HS-5 (cell line): ENCODE results near the gene ACTA2.
A peak's percentile ranks its signal among the peaks of the same experiment; 100 is the strongest.
"Not testable (repeated sequence)": the region's sequence is repeated elsewhere in the genome, so short reads cannot be mapped to it uniquely, and the experiment has no call there.

Source experiments
- DNase-seq: peaks from one replicate; pipeline ENCODE4 v3.0.0-alpha.2; 2012; ENCODE audit warnings: low read depth

ACTA2 gene

DNA sequence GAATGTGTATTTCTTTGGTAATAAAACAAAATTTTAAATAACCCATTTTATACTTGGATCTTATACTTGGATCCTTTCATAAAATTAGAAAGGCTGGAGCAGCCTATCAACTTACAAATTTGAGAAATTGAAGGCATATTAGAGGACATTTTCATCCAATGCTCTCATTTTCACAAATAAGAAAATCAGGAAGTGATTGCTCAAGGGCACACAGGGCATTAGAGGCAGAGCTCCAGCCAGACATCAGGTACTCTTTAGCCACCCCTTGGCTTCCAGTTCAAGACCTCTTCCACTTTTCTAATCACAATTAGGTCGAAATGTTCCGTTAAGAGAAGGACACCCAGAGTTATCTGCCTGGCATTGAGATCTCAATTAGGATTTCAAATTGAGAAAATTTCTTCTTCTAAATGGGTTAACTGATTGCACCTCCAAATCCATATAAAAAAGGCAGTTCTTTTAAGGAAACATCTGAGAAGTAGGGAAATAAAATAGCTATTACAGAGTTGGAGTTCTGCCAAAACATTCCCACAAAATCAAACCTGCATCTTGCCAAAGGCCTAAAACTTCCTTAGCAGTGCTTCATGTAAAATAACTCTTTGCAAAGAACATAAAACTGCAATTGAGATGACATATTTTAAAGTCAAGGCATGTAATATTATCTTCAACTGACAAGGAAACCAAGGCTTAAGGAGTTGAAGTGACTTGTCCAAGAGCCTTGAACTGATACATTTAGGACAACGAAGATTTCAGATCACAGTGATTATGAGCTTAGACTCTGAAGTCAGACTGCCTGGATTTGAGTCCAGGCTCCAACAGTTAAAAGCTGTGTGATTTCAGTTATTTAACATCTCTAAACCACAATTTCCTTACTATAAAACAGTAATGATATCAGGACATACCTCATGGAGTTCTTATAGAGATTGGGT, 2.4 kb downstream of the ACTA2 start:
- DNase-seq, result no peak

DNA sequence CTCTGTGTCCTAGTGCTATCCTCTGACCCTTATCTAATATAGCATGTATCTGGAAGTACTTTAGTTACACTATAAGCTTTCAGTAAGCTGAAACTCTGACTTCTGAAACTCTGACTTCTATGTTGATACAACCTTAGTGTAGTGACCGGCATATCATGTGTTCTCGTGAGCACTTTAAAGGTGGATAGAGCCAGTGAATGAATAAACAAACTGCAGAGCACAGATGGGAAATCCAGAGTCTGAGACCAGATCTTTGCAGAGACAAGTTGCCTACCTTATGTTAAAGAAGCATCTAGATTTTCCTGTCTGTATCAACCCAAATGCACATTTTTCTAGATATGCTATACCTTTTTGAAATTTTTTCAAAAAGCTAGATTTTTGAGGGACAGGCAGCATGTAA, 3.5 kb downstream of the ACTA2 start:
- DNase-seq, result no peak

DNA sequence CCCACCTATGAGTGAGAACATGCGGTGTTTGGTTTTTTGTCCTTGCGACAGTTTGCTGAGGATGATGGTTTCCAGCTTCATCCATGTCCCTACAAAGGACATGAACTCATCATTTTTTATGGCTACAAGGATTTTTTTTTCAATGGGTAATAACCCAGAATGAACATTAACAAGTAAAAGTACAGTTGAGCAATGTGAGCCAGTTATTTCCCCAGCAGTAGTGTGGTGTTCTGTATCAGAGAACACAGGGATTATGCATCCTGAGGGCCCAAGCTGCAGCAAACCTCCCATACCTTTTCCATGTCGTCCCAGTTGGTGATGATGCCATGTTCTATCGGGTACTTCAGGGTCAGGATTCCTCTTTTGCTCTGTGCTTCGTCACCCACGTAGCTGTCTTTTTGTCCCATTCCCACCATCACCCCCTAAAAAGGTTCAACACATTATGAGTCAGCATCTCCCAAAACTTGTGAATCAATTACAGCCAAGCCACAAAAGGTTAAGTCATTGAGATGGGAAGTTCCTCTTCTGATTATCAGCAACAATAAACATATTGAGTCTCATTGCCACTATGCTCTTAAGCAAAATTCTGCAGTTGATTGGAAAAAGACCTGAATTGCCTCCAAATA, 5.5 kb downstream of the ACTA2 start:
- DNase-seq, result no peak

DNA sequence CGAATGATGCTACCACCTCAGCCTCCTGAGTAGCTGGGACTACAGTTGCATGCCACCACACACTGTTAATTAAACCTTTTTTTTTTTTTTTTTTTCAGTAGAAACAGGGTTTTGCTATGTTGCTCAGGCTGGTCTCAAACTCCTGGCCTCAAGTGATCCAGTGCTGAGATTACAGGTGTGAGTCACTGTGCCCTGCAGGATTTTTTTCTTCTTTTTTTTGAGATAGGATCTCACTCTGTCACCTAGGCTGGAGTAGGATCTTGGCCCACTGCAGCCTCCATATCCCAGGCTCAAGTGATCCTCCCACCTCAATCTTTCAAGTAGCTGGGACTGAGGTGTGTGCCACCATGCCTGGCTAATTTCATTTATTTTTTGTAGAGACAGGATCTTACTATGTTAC, 6.4 kb downstream of the ACTA2 start:
- no peak for DNase-seq

DNA sequence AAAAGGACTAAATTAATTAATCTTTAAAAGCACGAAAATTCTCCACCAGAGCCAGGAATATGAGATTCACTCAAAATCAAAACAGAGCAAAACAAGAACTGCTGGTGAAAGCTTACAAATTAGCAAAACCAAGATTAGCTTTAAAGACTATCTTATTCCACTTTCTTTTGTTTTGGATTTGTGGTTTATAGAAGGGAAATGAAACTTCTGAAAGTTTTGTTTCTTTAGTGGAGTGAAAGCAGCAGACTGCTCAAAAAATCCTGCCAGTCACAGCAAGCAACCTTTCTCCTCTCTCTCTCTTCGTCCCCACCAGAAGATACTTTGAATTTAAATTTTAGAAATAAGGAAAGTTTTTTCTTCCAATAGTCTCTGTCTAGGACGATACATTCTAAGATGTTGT, 7.8 kb downstream of the ACTA2 start:
- DNase-seq, result no peak

DNA sequence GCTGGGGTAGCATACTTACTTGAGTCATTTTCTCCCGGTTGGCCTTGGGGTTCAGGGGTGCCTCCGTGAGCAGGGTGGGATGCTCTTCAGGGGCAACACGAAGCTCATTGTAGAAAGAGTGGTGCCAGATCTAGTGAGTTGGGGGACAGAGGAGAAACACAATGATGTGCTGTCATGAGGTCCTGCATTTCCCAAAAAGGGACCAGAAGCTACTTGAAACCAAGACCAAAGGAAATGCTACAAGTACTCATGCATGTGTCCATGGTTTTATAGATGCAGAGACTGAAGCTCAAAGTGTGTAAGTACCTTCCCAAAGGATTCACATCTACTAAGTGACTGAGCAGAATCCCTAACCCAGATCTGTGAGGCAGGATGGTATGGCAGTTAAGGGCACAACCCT, 8.8 kb downstream of the ACTA2 start:
- no peak for DNase-seq

DNA sequence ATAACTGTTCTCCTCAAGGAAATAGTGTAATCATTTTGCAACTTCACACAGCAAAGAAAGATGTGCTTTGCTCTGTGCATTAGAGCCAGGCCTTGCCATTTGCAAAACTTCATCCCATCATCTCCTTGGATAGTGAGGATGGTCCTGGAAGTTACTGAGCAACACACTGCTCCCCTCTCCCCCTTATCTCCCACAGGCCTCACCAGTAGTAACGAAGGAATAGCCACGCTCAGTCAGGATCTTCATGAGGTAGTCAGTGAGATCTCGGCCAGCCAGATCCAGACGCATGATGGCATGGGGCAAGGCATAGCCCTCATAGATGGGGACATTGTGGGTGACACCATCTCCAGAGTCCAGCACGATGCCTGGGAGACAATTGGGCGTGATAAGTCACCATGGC, 11.5 kb downstream of the ACTA2 start:
- DNase-seq, result no peak

DNA sequence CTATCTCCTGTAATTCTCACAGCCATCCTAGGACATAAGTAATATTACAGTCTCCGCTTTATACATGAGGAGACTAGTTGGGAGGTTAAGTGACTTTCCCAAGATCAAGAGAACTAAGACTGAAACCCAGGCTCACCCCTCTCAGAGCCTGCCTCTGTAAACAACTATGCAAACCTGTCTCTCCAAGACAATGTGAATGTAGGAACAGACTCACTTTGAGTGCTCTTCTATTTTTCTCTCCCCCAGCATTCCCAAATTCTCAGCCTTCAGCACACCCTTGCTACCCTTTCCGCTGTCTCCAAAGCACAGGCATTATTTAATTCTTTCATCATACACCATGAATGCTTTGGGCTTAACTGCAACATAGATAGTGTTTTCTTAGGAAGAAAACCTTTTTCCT, 13.6 kb downstream of the ACTA2 start:
- DNase-seq, result no peak

DNA sequence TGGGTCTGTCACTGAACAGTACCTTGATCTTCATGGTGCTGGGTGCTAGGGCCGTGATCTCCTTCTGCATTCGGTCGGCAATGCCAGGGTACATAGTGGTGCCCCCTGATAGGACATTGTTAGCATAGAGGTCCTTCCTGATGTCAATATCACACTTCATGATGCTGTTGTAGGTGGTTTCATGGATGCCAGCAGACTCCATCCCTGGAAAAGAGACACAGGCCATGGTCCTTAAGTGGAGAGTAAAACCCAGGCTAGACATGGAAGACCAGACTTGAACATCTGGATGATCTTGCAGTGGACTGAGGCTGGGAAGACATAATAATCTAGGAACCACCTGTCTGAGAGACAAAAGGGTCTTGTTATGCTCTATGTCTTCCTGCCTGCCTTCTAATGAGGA, 14.5 kb downstream of the ACTA2 start:
- no peak for DNase-seq

DNA sequence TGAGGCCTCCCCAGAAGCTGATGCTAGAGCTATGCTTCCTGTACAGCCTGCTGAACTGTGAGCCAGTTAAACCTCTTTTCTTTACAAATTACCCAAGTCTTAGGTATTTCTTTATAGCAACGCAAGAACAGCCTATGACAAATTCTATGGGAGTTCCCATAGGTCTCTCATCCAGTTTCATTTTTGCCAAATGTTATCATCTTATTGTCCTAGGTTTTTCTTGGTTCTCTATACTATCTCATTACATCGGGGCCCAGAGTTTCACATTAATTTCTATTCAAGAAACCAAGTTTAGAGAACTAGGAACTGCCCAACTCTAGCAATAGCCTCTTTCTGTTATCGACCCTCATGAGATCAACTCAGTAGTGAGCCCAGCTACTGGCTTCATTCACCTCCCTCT, 15.9 kb downstream of the ACTA2 start:
- DNase-seq, result no peak

DNA sequence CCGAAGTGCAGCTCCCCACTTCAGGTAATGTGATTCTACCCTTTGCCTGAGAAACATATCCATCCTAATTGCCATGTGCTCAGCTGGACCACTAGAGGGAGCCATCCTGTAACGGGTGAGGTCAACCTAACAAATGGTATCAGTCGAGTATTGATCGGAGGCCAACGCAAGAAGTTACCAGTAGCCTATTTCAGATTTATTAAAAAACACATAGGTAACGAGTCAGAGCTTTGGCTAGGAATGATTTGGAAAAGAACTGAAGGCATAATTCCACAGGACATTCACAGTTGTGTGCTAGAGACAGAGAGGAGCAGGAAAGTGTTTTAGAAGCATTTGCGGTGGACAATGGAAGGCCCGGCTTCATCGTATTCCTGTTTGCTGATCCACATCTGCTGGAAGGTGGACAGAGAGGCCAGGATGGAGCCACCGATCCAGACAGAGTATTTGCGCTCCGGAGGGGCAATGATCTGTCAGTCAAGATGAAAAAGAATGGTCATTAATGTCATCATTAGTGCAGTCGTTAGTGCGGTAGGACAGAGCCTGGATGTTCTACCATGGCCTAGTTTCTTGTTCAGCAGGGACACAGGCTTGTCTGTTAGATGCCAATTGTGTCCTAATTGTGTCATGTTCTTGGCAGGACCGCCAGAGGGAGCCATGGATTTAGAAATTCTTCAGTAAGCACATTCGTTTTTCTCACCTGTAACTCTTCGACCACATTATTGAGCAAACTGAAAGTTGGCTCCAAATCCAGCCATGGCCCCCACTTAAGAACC, 17.5 kb downstream of the ACTA2 start:
- peak; percentile 54 for DNase-seq

DNA sequence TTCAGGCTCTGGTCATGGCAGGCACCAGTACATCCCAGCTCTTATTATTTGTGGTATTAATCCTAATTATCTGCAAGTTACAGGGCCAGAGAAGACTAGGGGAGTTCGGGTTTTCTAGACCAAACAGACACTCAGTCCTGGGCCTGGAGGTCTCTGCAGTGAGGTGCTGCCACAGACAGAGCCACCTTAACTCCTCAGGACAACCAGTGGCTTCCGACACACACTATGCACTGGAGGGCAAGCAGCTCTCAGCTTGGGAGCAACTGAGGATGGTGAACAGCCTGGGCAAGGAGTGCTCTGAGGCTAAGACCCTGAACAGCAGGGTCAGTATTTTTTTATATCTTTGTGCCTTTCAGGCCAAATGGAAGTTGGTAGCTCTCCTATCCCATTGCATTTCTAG, 19.0 kb downstream of the ACTA2 start:
- no peak for DNase-seq

DNA sequence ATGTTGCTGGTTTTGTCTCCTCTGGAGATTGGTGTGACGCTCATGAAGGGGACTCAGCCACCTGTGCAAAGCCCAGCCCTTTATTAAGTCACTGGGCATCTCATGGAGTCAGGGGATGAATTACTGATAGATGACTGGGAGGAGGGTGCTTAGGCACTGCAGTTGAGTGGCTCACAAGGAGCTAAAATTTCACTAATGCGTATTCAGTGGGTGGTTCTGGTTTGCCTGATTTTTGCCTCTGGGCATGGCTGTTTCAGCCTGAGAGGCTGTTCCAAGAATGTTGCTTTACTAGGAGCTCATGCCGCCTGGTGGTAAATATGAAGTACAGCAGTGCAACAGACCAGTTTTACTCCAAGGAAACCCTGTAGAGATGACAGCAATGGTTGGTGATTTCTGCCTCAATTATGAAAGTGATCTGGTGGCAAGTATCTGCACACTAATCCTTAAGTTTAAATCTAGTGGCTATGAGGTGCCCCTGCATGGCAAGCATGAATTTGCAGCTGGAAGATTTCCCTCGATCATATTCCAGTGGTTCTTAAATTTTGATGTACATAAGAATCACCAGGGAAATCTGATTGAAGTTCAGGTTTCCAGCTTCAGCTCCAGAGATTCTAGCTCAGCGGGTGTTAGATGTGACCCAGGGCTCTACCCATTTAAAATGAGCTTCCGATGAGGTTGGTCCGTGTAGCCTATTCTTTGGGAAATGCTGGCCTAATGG, 19.9 kb downstream of the ACTA2 start:
- peak; percentile 40 for DNase-seq

DNA sequence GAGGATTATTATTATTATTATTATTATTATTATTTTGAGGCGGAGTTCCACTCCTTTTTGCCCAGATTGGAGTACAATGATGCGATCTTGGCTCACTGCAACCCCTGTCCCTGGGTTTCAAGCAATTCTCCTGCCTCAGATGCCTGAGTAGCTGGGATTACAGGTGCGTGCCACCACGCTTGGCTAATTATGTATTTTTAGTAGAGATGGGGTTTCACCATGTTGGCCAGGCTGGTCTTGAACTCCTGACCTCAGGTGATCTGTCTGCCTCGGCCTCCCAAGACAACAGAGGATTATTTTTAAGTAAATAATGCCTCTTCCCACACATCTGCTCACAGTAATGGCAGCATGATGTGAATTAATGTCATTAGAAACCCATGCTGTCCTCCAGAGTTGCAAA, 20.5 kb downstream of the ACTA2 start:
- DNase-seq, result not testable (repeated sequence)

DNA sequence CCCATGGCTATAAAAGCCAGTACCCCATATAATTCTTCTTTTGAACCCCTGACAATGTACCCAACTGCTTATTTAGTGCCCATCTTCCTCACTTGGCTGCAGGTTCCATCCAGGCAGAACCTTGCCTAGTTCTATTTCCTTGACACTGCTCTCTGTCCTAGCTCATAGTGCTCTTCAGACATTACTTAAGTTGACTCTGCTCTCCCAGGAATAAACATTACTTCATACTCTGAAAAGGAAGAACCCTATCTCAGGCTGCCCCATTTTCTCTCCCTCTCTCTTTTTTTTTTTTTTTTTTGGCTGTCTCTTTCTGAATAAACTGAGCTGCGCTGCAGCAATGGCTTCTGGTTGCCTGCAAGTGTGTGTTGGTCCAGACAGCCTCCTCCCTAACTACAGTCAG, 21.0 kb downstream of the ACTA2 start:
- DNase-seq, result no peak

DNA sequence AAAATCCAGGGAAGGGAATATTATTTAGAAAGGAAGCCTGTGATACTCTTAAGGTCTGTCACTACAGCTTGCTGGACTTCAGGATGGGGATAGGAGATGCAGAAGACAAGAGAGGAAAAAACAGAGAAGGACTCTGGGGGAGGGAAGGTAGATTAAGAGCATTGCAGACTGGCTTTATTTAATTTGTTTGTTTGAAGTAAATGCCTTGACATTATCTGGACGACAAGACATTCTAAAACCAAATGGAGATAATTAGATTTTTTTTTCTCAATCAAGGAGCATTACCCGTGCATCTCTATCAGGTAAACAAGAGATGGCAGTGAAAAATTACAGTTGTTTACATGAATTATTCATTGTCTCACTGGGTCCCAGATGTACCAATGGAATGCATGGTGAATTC, 24.3 kb downstream of the ACTA2 start:
- DNase-seq, result no peak

DNA sequence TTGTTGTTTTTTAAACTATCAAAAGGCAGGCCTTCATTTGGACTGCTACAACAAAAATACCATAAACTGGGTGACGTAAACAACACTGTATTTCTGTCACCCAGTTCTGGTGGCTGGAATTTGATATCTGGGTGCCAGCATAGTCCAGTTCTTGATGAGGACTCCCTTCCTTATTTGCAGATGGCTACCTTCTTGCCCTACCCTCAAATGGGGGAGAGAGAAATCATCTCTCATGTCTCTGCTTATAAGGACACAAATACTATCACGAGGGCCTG, 25.2 kb downstream of the ACTA2 start:
- DNase-seq, result no peak

DNA sequence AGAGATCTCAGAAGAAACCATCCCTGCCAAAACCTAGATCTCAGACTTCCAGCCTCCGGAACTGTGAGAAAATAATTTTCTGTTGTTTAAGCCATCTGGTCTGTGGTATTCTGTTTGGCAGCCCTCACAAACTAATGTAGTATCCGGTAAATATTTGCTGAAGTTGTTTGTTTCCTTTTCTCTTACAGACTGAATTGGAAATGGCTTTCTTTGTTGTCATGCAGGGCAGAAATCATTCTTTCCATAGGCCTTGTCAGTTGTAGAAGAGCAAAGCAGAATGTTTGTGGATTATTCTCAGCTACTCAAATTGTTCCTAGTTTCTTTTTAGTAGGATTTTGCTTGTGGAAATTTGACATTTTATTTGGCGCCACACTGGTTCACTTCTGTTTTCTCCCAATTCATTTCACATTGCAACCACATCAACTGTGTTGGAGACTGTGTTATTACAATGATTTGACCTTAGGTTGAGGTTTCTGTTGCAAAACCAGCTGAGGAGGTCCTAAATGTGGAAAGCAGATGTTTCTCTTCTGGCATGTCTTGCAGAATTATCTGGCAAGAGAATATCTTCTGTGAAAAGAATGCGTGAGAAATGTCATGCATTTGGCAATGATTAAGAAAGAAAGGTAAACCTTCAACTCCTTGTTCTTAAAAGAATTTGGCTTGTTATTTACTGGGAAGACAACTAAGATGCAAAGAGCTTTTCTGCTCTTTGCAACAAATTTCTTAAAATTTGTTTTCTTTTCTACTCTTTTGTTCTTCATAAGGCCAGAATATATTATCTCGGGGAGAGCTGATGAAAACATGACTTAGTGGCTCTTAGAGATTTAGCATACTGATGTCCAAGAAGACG, 25.8 kb downstream of the ACTA2 start:
- peak; percentile 42 for DNase-seq

DNA sequence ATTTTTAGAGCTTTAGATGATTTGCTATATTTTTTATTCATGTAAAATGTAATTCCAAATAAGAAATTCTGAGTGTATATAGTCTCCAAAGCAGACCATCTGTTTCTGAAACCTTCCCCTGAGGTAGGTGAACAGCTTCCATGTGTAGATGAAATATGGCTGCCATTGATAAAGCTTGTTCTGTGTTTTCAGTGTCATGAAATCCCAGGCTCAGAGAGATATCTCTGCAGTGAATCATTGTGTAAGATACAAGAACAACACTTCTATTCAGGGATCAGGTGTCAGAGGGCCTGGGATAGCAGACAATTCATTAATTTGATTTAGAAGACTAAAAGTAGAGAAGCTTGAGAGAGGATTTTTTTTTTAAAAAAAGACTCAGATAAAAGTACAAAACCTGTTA, 29.1 kb downstream of the ACTA2 start:
- no peak for DNase-seq

DNA sequence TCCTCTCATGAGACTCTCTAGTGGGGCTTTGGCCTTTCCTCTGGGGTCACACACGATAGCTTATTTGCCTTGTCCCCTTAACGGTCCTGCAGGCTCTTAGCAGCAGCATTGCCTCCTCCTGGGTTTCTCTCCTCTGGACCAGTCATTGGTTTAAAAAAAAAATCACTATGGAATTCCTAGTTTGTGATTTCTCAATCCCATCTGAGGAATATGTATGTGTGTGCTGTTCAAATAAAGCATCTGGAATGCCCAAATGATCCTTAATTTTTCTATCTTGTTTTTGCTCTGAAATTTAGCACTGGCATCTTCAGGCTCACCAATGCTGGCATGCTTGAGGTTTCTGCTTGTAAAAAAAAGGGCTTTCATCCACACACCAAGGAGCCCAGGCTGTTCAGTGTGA, 30.5 kb downstream of the ACTA2 start:
- DNase-seq, result no peak

DNA sequence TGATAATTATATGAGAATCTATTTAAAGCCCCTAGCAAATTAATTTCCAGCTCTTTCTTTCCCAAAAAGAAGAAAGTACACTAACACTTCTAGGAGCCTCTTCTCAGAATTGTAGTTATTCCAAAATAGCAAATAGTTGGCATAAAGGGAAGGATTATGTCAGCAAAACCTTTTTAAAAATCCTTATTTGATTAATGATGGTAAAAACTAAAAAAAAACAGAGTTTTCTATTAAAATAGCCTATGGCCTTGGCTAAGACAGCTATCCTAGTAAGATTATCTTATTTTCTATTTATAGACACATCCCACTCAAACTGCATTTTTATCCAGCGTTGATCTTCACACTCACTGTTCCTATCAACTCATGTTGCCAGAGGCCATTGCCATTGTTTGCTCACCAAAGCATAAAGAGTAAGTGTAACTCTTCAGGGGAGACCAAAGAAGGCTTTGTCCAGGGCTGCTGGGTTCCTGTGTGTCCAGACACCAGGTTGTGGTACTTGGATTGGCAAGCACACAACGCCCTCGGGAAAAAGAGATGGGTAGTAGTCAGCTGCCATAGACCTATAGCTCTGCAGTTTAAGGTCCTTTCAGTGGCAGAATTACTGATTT, 31.5 kb downstream of the ACTA2 start:
- DNase-seq, result no peak
